ENCODE results near the gene HNRNPUL1.
"Not testable (repeated sequence)": the region's sequence is repeated elsewhere in the genome, so short reads cannot be mapped to it uniquely, and the experiment has no call there.

HNRNPUL1 gene

DNA sequence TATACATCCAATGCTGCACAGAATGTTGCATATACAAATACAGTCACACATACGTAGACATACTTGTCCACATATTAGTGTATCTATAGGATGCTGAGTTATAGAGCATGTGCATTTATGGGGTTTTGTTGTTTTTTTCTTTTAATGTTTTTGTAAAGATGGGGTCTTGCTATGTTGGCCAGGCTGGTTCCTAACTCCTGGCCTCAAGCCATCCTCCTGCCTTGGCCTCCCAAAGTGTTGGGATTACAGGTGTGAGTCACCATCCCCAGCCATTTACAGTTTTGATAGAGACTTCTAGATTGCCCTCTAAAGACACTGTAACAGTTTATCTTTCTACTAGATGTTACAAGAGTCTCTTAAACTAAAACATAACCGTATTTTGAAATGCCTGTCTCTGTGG is 14.3 kb downstream of the HNRNPUL1 start:
- no peak for DNase-seq

DNA sequence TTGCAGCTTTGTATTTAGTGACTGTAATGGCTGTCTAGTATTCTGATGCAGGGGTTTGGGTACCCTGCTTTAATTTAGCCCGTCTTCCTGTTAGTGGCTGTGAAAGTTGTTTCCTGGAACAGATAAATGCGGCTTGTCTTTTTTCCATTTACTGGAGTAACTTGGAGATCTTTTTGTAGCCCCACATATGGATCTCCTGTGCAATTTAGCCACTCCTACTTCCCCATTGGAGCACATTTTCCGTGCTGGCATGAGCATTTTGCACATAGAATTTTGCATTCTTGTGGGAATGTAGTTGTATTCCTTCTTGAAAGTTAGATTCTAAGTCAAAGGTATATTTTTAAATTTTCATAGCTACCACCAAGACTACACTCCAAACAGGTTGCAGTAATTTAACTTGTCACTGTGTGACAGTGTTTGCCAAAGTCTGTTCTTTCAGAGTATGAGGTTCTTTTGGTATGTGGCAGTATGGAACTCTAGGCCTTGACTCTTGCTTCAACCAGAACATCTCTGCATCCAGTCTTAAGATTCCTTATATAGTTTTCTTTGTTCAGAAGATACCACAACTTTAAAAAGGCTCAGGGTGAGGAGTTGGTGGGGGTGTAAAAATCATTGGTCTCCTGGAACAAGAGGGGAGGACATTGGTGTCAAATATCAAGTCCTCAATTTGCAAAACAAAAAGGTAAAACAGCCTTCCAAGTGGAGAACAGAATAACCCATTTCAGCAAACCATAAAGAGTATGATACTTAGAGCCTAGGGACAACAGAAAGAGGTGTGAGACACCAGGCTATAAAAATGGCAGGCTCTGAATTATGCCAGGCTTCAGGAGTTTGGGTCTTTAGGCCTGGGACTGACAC is 24.7 kb downstream of the HNRNPUL1 start:
- no peak for DNase-seq

DNA sequence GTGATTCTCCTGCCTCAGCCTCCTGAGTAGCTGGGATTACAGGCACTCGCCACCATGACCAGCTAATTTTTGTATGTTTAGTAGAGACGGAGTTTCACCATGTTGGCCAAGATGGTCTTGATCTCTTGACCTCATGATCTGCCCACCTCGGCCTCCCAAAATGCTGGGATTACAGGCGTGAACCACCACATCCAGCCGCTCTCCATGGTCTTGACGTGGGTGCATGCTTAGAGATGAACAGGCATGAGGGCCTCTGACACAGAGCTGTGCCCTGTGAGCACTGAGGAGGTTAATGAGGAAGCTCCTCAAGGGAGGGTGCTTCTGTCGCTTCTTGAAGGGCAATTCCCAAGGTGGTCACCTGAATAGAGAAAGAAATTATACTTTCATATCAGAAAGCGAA is 25.6 kb downstream of the HNRNPUL1 start:
- DNase-seq: not testable (repeated sequence)

DNA sequence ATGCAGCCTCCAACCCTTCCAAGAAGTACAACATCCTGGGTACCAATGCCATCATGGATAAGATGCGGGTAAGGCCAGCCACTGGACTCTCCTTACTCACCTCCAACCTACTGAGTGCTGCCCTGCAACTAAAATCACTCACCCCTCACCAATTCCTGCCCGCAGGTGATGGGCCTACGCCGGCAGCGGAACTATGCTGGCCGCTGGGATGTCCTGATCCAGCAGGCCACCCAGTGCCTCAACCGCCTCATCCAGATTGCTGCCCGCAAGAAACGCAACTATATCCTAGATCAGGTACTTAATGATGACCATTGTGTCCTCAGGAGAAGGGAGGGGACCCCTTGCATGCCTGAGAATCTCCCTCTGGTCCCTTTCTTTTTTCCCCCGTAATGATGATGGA is 30.2 kb downstream of the HNRNPUL1 start:
- no peak for DNase-seq

- no peak for DNase-seq
Measured at GRCh38 chr19:41295499-41295898, 31.3 kb downstream of the HNRNPUL1 start.

DNA sequence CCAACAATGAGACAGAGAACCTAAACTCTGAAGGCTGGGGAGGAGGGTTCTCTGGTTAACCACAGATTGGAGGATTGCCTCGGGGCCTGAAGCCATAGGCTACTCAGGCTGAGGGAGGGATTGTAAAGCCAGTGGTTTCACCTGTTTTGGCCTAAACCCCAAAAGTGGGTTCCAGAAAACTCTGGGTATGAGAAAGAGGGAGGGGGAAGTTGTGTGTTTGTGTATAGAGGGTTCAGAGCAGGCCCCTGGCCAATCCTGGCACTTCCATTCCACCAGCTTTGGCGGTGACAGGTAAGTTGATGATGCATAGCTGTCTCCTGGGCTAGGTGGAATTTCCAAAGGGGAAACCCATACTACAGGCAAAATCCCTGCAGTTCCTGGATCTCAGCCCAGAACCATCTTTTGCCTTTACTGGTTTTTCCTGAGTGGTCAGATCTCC is 32.3 kb downstream of the HNRNPUL1 start:
- no peak for DNase-seq

GRCh38 chr19:41297628-41298347 is 33.6 kb downstream of the HNRNPUL1 start:
- no peak for DNase-seq

- DNase-seq: no peak
Measured at GRCh38 chr19:41298348-41298964, 34.3 kb downstream of the HNRNPUL1 start.

DNA sequence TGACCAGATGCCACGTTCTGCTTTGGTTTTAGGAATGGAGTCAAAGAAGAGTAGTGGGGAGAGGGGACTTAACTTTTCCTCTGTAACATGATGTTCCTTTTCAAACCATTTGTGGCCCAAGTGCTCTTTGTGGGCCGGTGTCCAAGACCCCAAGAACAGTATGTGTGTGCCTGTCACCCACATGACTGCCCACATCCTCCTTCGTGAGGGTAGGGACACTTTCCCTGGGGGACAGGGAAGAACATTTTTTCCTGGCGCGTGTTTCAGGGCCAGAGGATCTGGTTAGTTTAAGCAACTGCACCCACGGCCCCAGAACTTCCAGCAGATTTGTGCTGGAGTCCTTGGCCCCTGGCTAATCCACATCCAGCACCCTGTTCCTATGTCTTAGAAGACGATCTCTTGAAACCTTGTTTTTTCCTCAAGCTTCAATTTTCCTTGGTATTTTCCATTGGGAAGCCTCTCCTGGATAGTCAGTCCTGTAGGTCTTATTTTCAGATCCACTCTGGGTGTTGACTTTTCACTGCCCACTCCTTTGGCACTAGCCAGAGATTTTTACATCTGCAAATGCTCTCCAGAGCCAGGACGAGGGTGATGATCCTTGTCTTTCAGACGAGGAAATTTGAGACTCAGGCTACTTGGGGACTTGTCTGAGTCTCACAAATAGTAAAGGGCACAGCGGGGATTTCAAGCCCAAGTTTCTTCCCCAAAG is 35.0 kb downstream of the HNRNPUL1 start:
- no peak for DNase-seq

- peak; percentile 36 for DNase-seq
Measured at GRCh38 chr19:41299755-41300089, 35.5 kb downstream of the HNRNPUL1 start.

GRCh38 chr19:41300555-41300954 is 36.4 kb downstream of the HNRNPUL1 start:
- no peak for DNase-seq

DNA sequence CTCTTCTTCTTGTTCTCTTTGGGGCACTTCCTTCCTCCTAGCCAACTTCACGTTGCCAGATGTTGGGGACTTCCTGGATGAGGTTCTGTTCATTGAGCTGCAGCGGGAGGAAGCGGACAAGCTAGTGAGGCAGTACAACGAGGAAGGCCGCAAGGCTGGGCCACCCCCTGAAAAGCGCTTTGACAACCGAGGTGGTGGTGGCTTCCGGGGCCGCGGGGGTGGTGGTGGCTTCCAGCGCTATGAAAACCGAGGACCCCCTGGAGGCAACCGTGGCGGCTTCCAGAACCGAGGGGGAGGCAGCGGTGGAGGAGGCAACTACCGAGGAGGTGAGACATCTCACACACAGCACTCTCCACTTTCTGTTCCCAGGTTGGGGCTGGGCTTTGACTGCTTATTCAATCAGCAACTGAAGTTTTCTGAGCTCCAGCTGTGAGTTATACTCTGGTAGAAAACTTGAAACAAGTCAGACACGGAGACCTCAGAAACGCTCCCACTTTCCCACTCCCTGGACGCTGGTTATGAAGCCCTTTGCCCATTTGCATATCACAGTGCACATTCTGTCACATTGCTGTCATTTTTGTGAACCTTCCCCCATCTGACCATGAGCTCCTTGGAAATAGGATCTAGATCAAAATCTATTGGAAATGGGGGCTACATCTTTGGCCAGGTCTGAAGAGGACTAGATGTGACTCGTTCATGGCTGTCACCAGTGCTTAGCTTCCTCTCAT is 38.6 kb downstream of the HNRNPUL1 start:
- DNase-seq: no peak

GRCh38 chr19:41303954-41304353 is 39.8 kb downstream of the HNRNPUL1 start:
- DNase-seq: no peak

GRCh38 chr19:41304706-41305483 is 40.7 kb downstream of the HNRNPUL1 start:
- no peak for DNase-seq

DNA sequence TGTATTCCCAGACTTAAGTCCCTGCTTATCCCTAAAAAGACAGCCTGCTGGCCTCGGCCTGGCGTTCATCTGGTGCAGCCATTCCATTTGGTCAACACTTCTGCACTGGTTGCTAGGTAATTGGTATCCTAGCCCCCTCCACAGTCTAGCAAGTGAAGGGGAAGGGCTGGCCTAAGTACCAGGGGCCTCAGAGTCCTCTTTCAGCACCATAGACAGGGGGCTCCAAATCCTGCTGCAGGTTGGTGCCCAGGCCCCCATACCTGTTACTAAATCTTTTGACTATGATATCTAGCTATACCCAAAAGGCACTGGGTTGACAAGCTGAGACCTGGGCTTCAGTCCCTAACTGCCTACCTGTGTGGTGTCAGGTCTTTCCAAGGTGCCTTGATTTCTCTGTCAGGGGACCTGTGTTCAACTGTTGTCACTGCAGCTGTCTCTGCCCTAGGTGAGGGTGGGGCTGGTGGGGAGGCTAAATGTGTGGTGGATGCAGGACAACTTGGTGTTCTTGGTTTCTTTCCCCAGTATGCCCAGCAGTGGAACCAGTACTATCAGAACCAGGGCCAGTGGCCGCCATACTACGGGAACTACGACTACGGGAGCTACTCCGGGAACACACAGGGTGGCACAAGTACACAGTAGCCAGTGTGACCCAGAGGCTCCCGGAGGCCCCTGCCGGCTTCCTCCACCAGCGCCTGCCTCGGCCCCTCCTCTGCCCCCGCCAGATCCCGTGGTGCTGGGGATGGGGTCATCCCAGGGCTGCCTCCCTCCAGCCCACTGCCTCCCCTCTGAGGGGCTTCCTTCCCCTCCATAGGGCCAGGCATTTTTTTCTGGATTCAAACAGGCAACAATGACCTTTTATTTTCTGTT is 42.0 kb downstream of the HNRNPUL1 start:
- DNase-seq: no peak

DNA sequence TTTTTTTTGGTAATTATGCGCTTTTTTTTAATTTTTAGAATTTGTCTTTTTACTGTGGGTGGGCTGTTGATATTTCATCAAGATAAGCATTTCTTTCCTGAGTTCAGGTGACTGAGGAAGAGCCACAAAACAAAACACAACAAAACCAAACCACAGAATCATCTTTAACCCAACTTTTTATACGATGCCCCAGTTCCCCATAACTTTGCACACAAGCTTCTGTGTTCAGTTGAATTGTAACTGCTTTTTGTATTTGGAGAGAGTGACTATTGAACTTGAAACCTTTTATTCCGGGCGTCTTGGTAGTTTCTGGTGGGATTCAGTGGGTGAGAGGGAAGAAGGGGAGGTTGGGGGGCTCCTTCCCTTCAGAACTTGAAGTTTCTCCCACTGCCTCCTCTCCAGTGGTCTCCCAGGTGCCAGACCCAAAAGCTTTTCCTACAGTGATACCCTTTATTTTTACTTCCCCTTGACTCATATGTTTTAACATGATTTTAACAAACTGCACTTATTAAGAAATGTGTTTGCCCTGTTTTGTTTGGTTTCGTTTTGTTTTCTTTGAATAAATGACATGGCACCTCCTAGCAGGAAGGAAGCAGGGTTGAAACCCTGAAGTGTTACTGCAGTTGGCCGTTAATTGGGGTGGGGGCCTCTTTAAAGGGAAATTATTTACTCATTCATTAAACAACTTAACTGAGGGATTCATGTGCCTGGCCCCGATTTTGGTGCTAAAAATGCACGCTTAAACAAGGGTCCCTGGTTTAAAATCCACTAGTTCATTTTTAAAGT is 43.1 kb downstream of the HNRNPUL1 start:
- DNase-seq: no peak

GRCh38 chr19:41307954-41308449 is 43.8 kb downstream of the HNRNPUL1 start:
- no peak for DNase-seq

GRCh38 chr19:41308450-41309179 is 44.4 kb downstream of the HNRNPUL1 start:
- peak; percentile 85 for DNase-seq

Data from NCI-H510A treated with DMSO at 0.1 percent for 48 hours (cell line).